HepG2 (cell line): ENCODE data around the gene UBXN2A. TPM values are rescaled to one million over a fixed set of nuclear protein-coding genes. Genes with fewer than 3 reads are reported as not detected.

ENCODE experiments used
- KDM3A ChIP-seq: IDR thresholded peaks from 2 replicates; pipeline ENCODE4 v1.6.1; 2018; ENCODE audit warnings: low read depth, missing compliant biosample characterization
- MAFF ChIP-seq: IDR thresholded peaks from 2 replicates; pipeline ENCODE4 v1.6.1; 2011; ENCODE audit warnings: low read depth, low read length, improper control_type of control experiment
- PPARG ChIP-seq: conservative IDR thresholded peaks from 2 replicates; pipeline ENCODE4 v1.6.1; 2016; ENCODE audit warnings: missing biosample characterization, missing genetic modification reagents
- PTBP1 ChIP-seq: fragments of 200-400 bp; formaldehyde crosslinking; IDR thresholded peaks from 2 replicates; pipeline ENCODE4 v1.6.1; 2018; ENCODE audit warnings: low read length, low read depth; ENCODE audit not compliant: poor library complexity, severe bottlenecking
- RNF219 ChIP-seq: sonication (generic); formaldehyde crosslinking; IDR thresholded peaks from 2 replicates; pipeline ENCODE4 v1.5.0; 2020; ENCODE audit warnings: mild to moderate bottlenecking, missing genetic modification reagents
- SYNCRIP ChIP-seq: fragments of 200-400 bp; formaldehyde crosslinking; IDR thresholded peaks from 2 replicates; pipeline ENCODE4 v1.6.1; 2018; ENCODE audit warnings: mild to moderate bottlenecking, low read depth, low read length; ENCODE audit not compliant: insufficient read depth
- ZEB1 ChIP-seq: IDR thresholded peaks from 2 replicates; pipeline ENCODE4 v1.6.1; 2012; ENCODE audit warnings: mild to moderate bottlenecking, low read depth, inconsistent platforms; ENCODE audit not compliant: insufficient replicate concordance
- ZNF205 ChIP-seq: IDR thresholded peaks from 2 replicates; pipeline ENCODE4 v1.6.1; 2018; ENCODE audit warnings: missing biosample characterization, missing genetic modification reagents
- ZNF780A ChIP-seq: sonication (generic); formaldehyde crosslinking; IDR thresholded peaks from 2 replicates; pipeline ENCODE4 v1.8.0; 2022; ENCODE audit warnings: mild to moderate bottlenecking, missing genetic modification reagents, moderate library complexity
- polyA plus RNA-seq, 8 experiments: library from polyadenylated mRNA; depleted of rRNA in 3 of 8; stranded (reverse) in 7 of 8; unstranded in 1 of 8; fragments of >200 nt; fragmentation: Illumina TruSeq in 4 of 8; extraction: Trizol in 4 of 8; gene quantifications; 2 replicates each; pipeline versions ENCODE4 v1.2.1 to v1.2.3, GENCODE V29; 2011 to 2016; ENCODE audit warnings: low read depth in 4 of 8, missing spikeins in 1 of 8, mixed read lengths in 1 of 8; ENCODE audit not compliant: insufficient read depth in 1 of 8
- total RNA-seq, 5 experiments: library from RNA; depleted of rRNA; stranded (reverse); fragments of >200 nt; fragmentation: Illumina TruSeq; extraction: Trizol; gene quantifications; 2 replicates each; pipeline ENCODE4 v1.2.3, GENCODE V29; 2016; ENCODE audit warnings: low read depth in 1 of 5
- TF ChIP-seq, protein P1 (sequence below), 2 experiments: sonication (generic) in 1 of 2; formaldehyde crosslinking in 1 of 2; IDR thresholded peaks; 2 replicates each; pipeline versions ENCODE4 v1.4.0 to v1.6.1; 2018 to 2020; ENCODE audit warnings: missing genetic modification reagents in 2 of 2, borderline replicate concordance in 1 of 2, low read depth in 1 of 2, mild to moderate bottlenecking in 1 of 2, missing biosample characterization in 1 of 2
- TF ChIP-seq, protein P2 (sequence below): sonication (generic); formaldehyde crosslinking; IDR thresholded peaks from 2 replicates; pipeline ENCODE4 v1.8.0; 2022; ENCODE audit warnings: mild to moderate bottlenecking, missing genetic modification reagents

UBXN2A gene
- total and polyA plus RNA-seq, 2 of the 13 experiments (the other 11 are each of a cell fraction or from before 2014, with no cell fraction given): 8.3 to 20.9 TPM

GRCh38 chr2:24019729-24020128, 79.5 kb downstream of the UBXN2A start (continued):
- TF ChIP-seq, protein P1, sequence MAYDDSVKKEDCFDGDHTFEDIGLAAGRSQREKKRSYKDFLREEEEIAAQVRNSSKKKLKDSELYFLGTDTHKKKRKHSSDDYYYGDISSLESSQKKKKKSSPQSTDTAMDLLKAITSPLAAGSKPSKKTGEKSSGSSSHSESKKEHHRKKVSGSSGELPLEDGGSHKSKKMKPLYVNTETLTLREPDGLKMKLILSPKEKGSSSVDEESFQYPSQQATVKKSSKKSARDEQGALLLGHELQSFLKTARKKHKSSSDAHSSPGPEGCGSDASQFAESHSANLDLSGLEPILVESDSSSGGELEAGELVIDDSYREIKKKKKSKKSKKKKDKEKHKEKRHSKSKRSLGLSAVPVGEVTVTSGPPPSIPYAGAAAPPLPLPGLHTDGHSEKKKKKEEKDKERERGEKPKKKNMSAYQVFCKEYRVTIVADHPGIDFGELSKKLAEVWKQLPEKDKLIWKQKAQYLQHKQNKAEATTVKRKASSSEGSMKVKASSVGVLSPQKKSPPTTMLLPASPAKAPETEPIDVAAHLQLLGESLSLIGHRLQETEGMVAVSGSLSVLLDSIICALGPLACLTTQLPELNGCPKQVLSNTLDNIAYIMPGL (CRISPR knock-in tag; IDR thresholded peaks at IDR 0.05; ENCODE audit: borderline replicate concordance in 1 of 2, low read depth in 1 of 2): no peak
- TF ChIP-seq ZEB1: no peak
- no peak for TF ChIP-seq MAFF
- no peak for TF ChIP-seq ZNF205
- TF ChIP-seq, protein P2, sequence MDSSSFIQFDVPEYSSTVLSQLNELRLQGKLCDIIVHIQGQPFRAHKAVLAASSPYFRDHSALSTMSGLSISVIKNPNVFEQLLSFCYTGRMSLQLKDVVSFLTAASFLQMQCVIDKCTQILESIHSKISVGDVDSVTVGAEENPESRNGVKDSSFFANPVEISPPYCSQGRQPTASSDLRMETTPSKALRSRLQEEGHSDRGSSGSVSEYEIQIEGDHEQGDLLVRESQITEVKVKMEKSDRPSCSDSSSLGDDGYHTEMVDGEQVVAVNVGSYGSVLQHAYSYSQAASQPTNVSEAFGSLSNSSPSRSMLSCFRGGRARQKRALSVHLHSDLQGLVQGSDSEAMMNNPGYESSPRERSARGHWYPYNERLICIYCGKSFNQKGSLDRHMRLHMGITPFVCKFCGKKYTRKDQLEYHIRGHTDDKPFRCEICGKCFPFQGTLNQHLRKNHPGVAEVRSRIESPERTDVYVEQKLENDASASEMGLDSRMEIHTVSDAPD (CRISPR knock-in tag): no peak
- TF ChIP-seq PPARG: no peak
- TF ChIP-seq PTBP1: no peak
- no peak for TF ChIP-seq KDM3A (CRISPR knock-in tag)
- TF ChIP-seq SYNCRIP: no peak
- no peak for TF ChIP-seq RNF219 (CRISPR knock-in tag)
- no peak for TF ChIP-seq ZNF780A (CRISPR knock-in tag)
